LNCAP (cell line): ENCODE results near the gene F13A1.

Source experiments
- CTCF ChIP-seq: fragments of 450-650 bp; IDR thresholded peaks from 2 replicates; pipeline ENCODE4 v1.5.1; 2017; ENCODE audit warnings: mild to moderate bottlenecking

Gene F13A1

GRCh38 chr6:6284221-6284966 lies 36.1 kb downstream of the F13A1 start:
- TF ChIP-seq CTCF, result no peak

- no peak for TF ChIP-seq CTCF
Observed at GRCh38 chr6:6283746-6284145, 36.7 kb downstream of the F13A1 start.

- TF ChIP-seq CTCF, result no peak
Observed at GRCh38 chr6:6282716-6283115, 37.7 kb downstream of the F13A1 start.

- no peak for TF ChIP-seq CTCF
Observed at GRCh38 chr6:6277413-6277812, 43.0 kb downstream of the F13A1 start.

- TF ChIP-seq CTCF, result no peak
Observed at GRCh38 chr6:6270948-6271535, 49.4 kb downstream of the F13A1 start.

GRCh38 chr6:6260196-6260722 lies 60.2 kb downstream of the F13A1 start:
- no peak for TF ChIP-seq CTCF

GRCh38 chr6:6256886-6257285 lies 63.6 kb downstream of the F13A1 start:
- no peak for TF ChIP-seq CTCF
